SK-N-SH (cell line): Measurements from ENCODE around the gene CTNNA3. TPM values are rescaled to one million over a fixed set of nuclear protein-coding genes. Genes with fewer than 3 reads are reported as not detected.

ENCODE experiments used
- CTCF ChIA-PET: fragments of 300-600, 350-600 bp; formaldehyde crosslinking; extraction: SDS; loops from one replicate; lab custom pipeline; 2021; lab: Yijun Ruan, JAX
- POLR2A ChIA-PET: fragments of 350-600 bp; sonication (Branson Sonifier 250); formaldehyde crosslinking; extraction: SDS; loops from one replicate; lab custom pipeline; 2020; ENCODE audit warnings: antibody characterized with exemption, inconsistent platforms; lab: Yijun Ruan, JAX
- DNase-seq: peaks from one replicate; pipeline ENCODE4 v3.0.0; 2012
- H2AFZ ChIP-seq: fragments of 200-600 bp; sonication (generic); 2 replicates; pipeline ENCODE4 v1.8.1; 2016; ENCODE audit warnings: antibody characterized with exemption, mild to moderate bottlenecking, low read depth
- H3F3A ChIP-seq: fragments of 200-600 bp; sonication (generic); replicated peaks from 2 replicates; pipeline ENCODE3; 2016; ENCODE audit warnings: antibody characterized with exemption, mild to moderate bottlenecking; ENCODE audit not compliant: insufficient read depth
- H3K27ac ChIP-seq, 2 experiments: fragments of 200-500 bp in 1 of 2; fragments of 200-600 bp in 1 of 2; sonication (Bioruptor generic) in 1 of 2; sonication (generic), shearing (Covaris generic) in 1 of 2; 2 replicates each; pipeline versions ENCODE4 v1.5.1 to v1.6.1; 2014 to 2016; ENCODE audit warnings: low read depth in 2 of 2, inconsistent platforms in 1 of 2, low read length in 1 of 2, mild to moderate bottlenecking in 1 of 2, mixed read lengths in 1 of 2
- H3K27me3 ChIP-seq: fragments of 200-600 bp; sonication (generic), shearing (Covaris generic); 2 replicates; pipeline ENCODE4 v1.6.1; 2016; ENCODE audit warnings: mixed run types; ENCODE audit not compliant: insufficient read depth
- H3K36me3 ChIP-seq, 2 experiments: fragments of 200-500 bp in 1 of 2; fragments of 200-600 bp in 1 of 2; sonication (Bioruptor generic) in 1 of 2; sonication (generic) in 1 of 2; replicated peaks in 1 of 2; 2 replicates each; pipeline versions ENCODE3 to v1.5.1; 2014 to 2016; ENCODE audit warnings: low read length in 1 of 2, mild to moderate bottlenecking in 1 of 2; ENCODE audit not compliant: insufficient read depth in 2 of 2, control insufficient read depth in 1 of 2
- H3K4me1 ChIP-seq, 2 experiments: fragments of 200-500 bp in 1 of 2; fragments of 200-600 bp in 1 of 2; sonication (Bioruptor generic) in 1 of 2; sonication (generic), shearing (Covaris generic) in 1 of 2; 2 replicates each; pipeline versions ENCODE4 v1.5.1 to v1.6.1; 2014 to 2016; ENCODE audit warnings: low read depth in 1 of 2, low read length in 1 of 2, mixed run types in 1 of 2; ENCODE audit not compliant: insufficient read depth in 2 of 2, control insufficient read depth in 1 of 2
- H3K4me2 ChIP-seq: fragments of 200-600 bp; sonication (generic), shearing (Covaris generic); 2 replicates; pipeline ENCODE4 v1.6.1; 2017; ENCODE audit warnings: mixed run types
- H3K4me3 ChIP-seq, 2 experiments: fragments of 200-500 bp in 1 of 2; fragments of 200-600 bp in 1 of 2; sonication (Bioruptor generic) in 1 of 2; sonication (generic), shearing (Covaris generic) in 1 of 2; 2 replicates each; pipeline versions ENCODE4 v1.5.1 to v1.8.1; 2014 to 2016; ENCODE audit warnings: low read depth in 2 of 2, inconsistent platforms in 1 of 2, low read length in 1 of 2, mild to moderate bottlenecking in 1 of 2, mixed read lengths in 1 of 2, moderate library complexity in 1 of 2
- H3K79me2 ChIP-seq: fragments of 200-600 bp; sonication (generic); 2 replicates; pipeline ENCODE4 v1.8.1; 2017; ENCODE audit warnings: mild to moderate bottlenecking; ENCODE audit not compliant: insufficient read depth
- H3K9ac ChIP-seq: fragments of 200-600 bp; sonication (generic); 2 replicates; pipeline ENCODE4 v1.6.1; 2017; ENCODE audit warnings: mixed run types
- H3K9me2 ChIP-seq: fragments of 200-600 bp; sonication (generic); 2 replicates; pipeline ENCODE4 v1.6.1; 2017; ENCODE audit warnings: mixed run types
- H3K9me3 ChIP-seq: fragments of 200-600 bp; sonication (generic); 2 replicates; pipeline ENCODE4 v1.6.1; 2017; ENCODE audit warnings: mixed run types, mild to moderate bottlenecking, moderate library complexity
- H4K20me1 ChIP-seq: fragments of 200-600 bp; sonication (generic); 2 replicates; pipeline ENCODE4 v1.6.1; 2017; ENCODE audit warnings: mild to moderate bottlenecking, mixed run types; ENCODE audit not compliant: insufficient read depth
- CHD2 ChIP-seq: fragments of 150-350 bp; IDR thresholded peaks from 2 replicates; pipeline ENCODE4 v1.6.1; 2018; ENCODE audit warnings: low read length; ENCODE audit not compliant: partially characterized antibody
- ELF1 ChIP-seq: IDR thresholded peaks from 2 replicates; pipeline ENCODE4 v1.4.0; 2012
- EP300 ChIP-seq, 2 experiments: IDR thresholded peaks; 2 replicates each; pipeline versions ENCODE4 v1.4.0 to v1.6.1; 2012; ENCODE audit warnings: borderline replicate concordance in 1 of 2, low read depth in 1 of 2, low read length in 1 of 2
- FOSL2 ChIP-seq: IDR thresholded peaks from 2 replicates; pipeline ENCODE4 v1.4.0; 2012; ENCODE audit warnings: low read depth, mild to moderate bottlenecking, moderate library complexity, borderline replicate concordance
- FOXJ3 ChIP-seq: sonication (generic); formaldehyde crosslinking; IDR thresholded peaks from 2 replicates; pipeline ENCODE4 v1.5.1; 2020; ENCODE audit warnings: mild to moderate bottlenecking, missing genetic modification reagents
- FOXM1 ChIP-seq: IDR thresholded peaks from 2 replicates; pipeline ENCODE4 v1.4.0; 2012; ENCODE audit warnings: low read depth, mild to moderate bottlenecking
- MEF2A ChIP-seq: IDR thresholded peaks from 2 replicates; pipeline ENCODE4 v1.4.0; 2012; ENCODE audit warnings: low read depth, borderline replicate concordance
- MXI1 ChIP-seq: IDR thresholded peaks from 2 replicates; pipeline ENCODE4 v1.6.1; 2012; ENCODE audit warnings: mild to moderate bottlenecking, low read depth, low read length, improper control_type of control experiment
- NFIC ChIP-seq: IDR thresholded peaks from 2 replicates; pipeline ENCODE4 v1.4.0; 2012; ENCODE audit warnings: borderline replicate concordance
- NRF1 ChIP-seq: IDR thresholded peaks from 2 replicates; pipeline ENCODE4 v1.6.1; 2012; ENCODE audit warnings: low read depth, mild to moderate bottlenecking, low read length
- RAD21 ChIP-seq: IDR thresholded peaks from 2 replicates; pipeline ENCODE4 v1.6.1; 2012; ENCODE audit warnings: mild to moderate bottlenecking, low read length
- RCOR1 ChIP-seq: fragments of 150-350 bp; IDR thresholded peaks from 2 replicates; pipeline ENCODE4 v1.6.1; 2017; ENCODE audit warnings: antibody characterized with exemption, low read length
- RXRA ChIP-seq: IDR thresholded peaks from 2 replicates; pipeline ENCODE4 v1.4.0; 2012; ENCODE audit warnings: low read depth, mild to moderate bottlenecking, borderline replicate concordance
- SMC3 ChIP-seq: IDR thresholded peaks from 2 replicates; pipeline ENCODE4 v1.6.1; 2012; ENCODE audit warnings: low read depth, low read length, improper control_type of control experiment
- TAF1 ChIP-seq: IDR thresholded peaks from 2 replicates; pipeline ENCODE4 v1.6.1; 2012; ENCODE audit warnings: low read depth, mild to moderate bottlenecking, low read length, moderate library complexity, borderline replicate concordance
- TEAD4 ChIP-seq: IDR thresholded peaks from 2 replicates; pipeline ENCODE4 v1.4.0; 2012; ENCODE audit warnings: mild to moderate bottlenecking, borderline replicate concordance; ENCODE audit not compliant: insufficient read depth
- WGBS: methylation state at CpG from one replicate; pipeline ENCODE4 v1.1.6; 2017; ENCODE audit warnings: low lambda C conversion rate; 5-methylcytosine and 5-hydroxymethylcytosine counted together
- polyA plus RNA-seq, 3 experiments: library from polyadenylated mRNA; depleted of rRNA; stranded (reverse); fragments of >200 nt; gene quantifications; 2 replicates each; pipeline ENCODE4 v1.2.3, GENCODE V29; 2012
- TF ChIP-seq, protein P1 (sequence below): fragments of 150-350 bp; IDR thresholded peaks from 2 replicates; pipeline ENCODE4 v1.6.1; 2017; ENCODE audit warnings: antibody characterized with exemption, low read length, low read depth, borderline replicate concordance
- TF ChIP-seq, protein P2 (sequence below): fragments of 200-600 bp; sonication (generic); IDR thresholded peaks from 2 replicates; pipeline ENCODE4 v1.6.1; 2017; ENCODE audit warnings: antibody characterized with exemption, mild to moderate bottlenecking, moderate library complexity
- TF ChIP-seq, protein P3 (sequence below): IDR thresholded peaks from 2 replicates; pipeline ENCODE4; 2012

CTNNA3 gene
- polyA plus RNA-seq, 1 of the 3 experiments (the other 2 are of a cell fraction): not detected

DNA sequence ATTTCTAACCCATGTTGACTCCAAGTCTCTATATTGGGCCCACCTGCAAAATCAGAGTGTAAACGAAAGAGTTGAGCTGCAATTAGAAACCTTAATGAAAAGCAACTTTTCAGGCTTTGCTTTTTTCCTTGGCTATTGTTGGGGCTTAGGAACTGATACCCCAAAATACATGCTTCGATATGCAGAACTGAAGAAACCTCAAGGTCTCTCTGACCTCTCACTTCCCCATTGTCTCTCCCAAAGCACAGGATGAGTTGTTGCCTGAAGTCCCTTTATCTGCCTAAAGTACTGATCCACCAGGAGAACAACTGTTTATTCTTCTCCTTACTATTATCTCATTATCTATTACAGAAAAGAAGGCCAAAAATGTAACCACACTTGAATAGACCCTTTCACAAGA is 1436.2 kb downstream of the CTNNA3 start:
- WGBS: 7% methylated on average over 2 of the region's 2 CpGs
- Histone ChIP-seq H3K9me3 (no peaks in the 10 kb centered on the region), H4K20me1 (no peaks in the 10 kb centered on the region), H3K79me2 (no peaks in the 10 kb centered on the region), H3K4me1 (no peaks in the 10 kb centered on the region), H3K9ac (no peak overlapping the region), H3F3A (no peaks in the 10 kb centered on the region), H3K9me2 (no peaks in the 10 kb centered on the region), H2AFZ (no peak overlapping the region)
- CTCF ChIA-PET: no interaction called here
- TF ChIP-seq, protein P1, sequence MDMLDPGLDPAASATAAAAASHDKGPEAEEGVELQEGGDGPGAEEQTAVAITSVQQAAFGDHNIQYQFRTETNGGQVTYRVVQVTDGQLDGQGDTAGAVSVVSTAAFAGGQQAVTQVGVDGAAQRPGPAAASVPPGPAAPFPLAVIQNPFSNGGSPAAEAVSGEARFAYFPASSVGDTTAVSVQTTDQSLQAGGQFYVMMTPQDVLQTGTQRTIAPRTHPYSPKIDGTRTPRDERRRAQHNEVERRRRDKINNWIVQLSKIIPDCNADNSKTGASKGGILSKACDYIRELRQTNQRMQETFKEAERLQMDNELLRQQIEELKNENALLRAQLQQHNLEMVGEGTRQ: no peak
- TF ChIP-seq, protein P2, sequence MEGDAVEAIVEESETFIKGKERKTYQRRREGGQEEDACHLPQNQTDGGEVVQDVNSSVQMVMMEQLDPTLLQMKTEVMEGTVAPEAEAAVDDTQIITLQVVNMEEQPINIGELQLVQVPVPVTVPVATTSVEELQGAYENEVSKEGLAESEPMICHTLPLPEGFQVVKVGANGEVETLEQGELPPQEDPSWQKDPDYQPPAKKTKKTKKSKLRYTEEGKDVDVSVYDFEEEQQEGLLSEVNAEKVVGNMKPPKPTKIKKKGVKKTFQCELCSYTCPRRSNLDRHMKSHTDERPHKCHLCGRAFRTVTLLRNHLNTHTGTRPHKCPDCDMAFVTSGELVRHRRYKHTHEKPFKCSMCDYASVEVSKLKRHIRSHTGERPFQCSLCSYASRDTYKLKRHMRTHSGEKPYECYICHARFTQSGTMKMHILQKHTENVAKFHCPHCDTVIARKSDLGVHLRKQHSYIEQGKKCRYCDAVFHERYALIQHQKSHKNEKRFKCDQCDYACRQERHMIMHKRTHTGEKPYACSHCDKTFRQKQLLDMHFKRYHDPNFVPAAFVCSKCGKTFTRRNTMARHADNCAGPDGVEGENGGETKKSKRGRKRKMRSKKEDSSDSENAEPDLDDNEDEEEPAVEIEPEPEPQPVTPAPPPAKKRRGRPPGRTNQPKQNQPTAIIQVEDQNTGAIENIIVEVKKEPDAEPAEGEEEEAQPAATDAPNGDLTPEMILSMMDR: no peak
- TF ChIP-seq EP300 (IDR thresholded peaks at IDR 0.05; ENCODE audit: borderline replicate concordance in 1 of 2, low read depth in 1 of 2, low read length in 1 of 2) (no peak), NFIC (no peak), CHD2 (no peak), ELF1 (no peak), MXI1 (no peak), FOXM1 (no peak), RAD21 (no peak), SMC3 (no peak), FOSL2 (no peak), RXRA (no peak), NRF1 (no peak), MEF2A (no peak), FOXJ3 (CRISPR knock-in tag) (no peak), RCOR1 (no peak), TEAD4 (no peak), TAF1 (no peak)
- TF ChIP-seq, protein P3, sequence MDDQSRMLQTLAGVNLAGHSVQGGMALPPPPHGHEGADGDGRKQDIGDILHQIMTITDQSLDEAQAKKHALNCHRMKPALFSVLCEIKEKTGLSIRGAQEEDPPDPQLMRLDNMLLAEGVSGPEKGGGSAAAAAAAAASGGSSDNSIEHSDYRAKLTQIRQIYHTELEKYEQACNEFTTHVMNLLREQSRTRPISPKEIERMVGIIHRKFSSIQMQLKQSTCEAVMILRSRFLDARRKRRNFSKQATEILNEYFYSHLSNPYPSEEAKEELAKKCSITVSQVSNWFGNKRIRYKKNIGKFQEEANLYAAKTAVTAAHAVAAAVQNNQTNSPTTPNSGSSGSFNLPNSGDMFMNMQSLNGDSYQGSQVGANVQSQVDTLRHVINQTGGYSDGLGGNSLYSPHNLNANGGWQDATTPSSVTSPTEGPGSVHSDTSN: no peak
- TF ChIP-seq, all 33 proteins: peak for 0
- Histone ChIP-seq H3K27me3 (no peaks in the 10 kb centered on the region), H3K4me2 (no peak overlapping the region), H3K36me3 (no peaks in the 10 kb centered on the region), H3K4me3 (no peak overlapping the region), H3K27ac (no peak overlapping the region)
- POLR2A ChIA-PET: no interaction called here
- DNase-seq: no peak
